ENCODE data around the gene TIPRL.

DNA sequence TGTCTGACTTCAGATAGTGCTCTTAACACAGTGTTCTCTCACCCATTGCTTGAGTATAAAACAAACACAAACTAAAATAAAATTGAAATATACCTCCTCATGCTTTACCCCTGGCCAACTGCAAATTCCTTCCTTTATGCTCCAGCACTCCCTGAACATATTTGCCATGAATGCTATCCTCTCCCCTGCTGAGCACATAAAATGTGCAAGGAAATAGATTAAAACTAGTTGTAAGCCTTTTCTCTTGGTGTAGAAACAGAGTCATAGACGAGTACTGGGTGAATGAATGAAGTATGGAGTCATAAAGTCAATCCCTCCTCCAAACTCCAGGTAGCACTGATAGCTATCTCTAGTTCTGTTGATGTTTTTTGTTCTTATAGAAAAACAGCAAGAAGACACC lies 44.6 kb upstream of the TIPRL start:
- TF ChIP-seq, protein P1, sequence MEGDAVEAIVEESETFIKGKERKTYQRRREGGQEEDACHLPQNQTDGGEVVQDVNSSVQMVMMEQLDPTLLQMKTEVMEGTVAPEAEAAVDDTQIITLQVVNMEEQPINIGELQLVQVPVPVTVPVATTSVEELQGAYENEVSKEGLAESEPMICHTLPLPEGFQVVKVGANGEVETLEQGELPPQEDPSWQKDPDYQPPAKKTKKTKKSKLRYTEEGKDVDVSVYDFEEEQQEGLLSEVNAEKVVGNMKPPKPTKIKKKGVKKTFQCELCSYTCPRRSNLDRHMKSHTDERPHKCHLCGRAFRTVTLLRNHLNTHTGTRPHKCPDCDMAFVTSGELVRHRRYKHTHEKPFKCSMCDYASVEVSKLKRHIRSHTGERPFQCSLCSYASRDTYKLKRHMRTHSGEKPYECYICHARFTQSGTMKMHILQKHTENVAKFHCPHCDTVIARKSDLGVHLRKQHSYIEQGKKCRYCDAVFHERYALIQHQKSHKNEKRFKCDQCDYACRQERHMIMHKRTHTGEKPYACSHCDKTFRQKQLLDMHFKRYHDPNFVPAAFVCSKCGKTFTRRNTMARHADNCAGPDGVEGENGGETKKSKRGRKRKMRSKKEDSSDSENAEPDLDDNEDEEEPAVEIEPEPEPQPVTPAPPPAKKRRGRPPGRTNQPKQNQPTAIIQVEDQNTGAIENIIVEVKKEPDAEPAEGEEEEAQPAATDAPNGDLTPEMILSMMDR (IDR thresholded peaks at IDR 0.05), result no peak
- no peak for TF ChIP-seq ZFX (IDR thresholded peaks at IDR 0.05; ENCODE audit: borderline replicate concordance)
